Left lung (tissue), 10 donors: ENCODE data around the gene SPOPL. TPM values are rescaled to one million over a fixed set of nuclear protein-coding genes. Genes with fewer than 3 reads are reported as not detected.

Experiments used
- ATAC-seq: fragments of 200-7000 bp; cut with Tn5 transposase; one replicate; pipeline ENCODE4 v1.9.1; 2020; ENCODE audit warnings: moderate library complexity
- DNase-seq, 4 donors: peaks; one replicate each; pipeline ENCODE4 v3.0.0-alpha.2; 2013 to 2020
- H3K27ac ChIP-seq, 2 donors: fragments of 200-600 bp; sonication (generic) in 1 of 2; one replicate each; pipeline versions ENCODE4 v1.5.0 to v1.8.0; 2020 to 2021
- H3K27me3 ChIP-seq, 2 donors: fragments of 200-600 bp; sonication (generic) in 1 of 2; one replicate each; pipeline versions ENCODE4 v1.5.0 to v1.8.0; 2020 to 2021
- H3K36me3 ChIP-seq, 2 donors: fragments of 200-600 bp; sonication (generic) in 1 of 2; one replicate each; pipeline versions ENCODE4 v1.5.0 to v1.8.0; 2020 to 2021
- H3K4me1 ChIP-seq, 2 donors: fragments of 200-600 bp; one replicate each; pipeline ENCODE4 v1.8.0; 2021
- H3K4me3 ChIP-seq, 2 donors: fragments of 200-600 bp; sonication (generic) in 1 of 2; one replicate each; pipeline versions ENCODE4 v1.5.0 to v1.8.0; 2020 to 2021; ENCODE audit warnings: mild to moderate bottlenecking in 1 of 2
- H3K9me3 ChIP-seq, 2 donors: fragments of 200-600 bp; sonication (generic) in 1 of 2; one replicate each; pipeline versions ENCODE4 v1.5.0 to v1.8.0; 2020 to 2021
- CTCF ChIP-seq, 2 donors: fragments of 200-600 bp; sonication (generic) in 1 of 2; IDR thresholded peaks; one replicate each; pipeline versions ENCODE4 v1.5.0 to v1.8.0; 2021; ENCODE audit warnings: antibody characterized with exemption in 2 of 2
- intact Hi-C, 2 donors: fragments of 100-400 bp; cut with DNase I; formaldehyde crosslinking; loops; one replicate each; pipeline versions ENCODE4 v1.11.2 to v1.14.2; 2022
- polyA plus RNA-seq, 6 donors: library from polyadenylated mRNA; unstranded; fragments of 120-200 nt; gene quantifications; one replicate each; pipeline ENCODE4 v1.2.1, GENCODE V29; 2013; ENCODE audit not compliant: insufficient read length in 6 of 6
- total RNA-seq, 2 donors: library from RNA; stranded (reverse); fragmentation: NEBNext Ultra II Directional; extraction: Animal tissue kit (Norgen Biotek cat#: 25700); gene quantifications; one replicate each; pipeline ENCODE4 v1.2.1, GENCODE V29; 2021
- donor health status: DM: no; HTN: yes; CAD: no.
- donor health status: DM: no; HTN: no; CAD: no.

Gene SPOPL
- total and polyA plus RNA-seq, 8 donors, result 23.2 to 32.8 (median 25.8) TPM

- Histone ChIP-seq H3K9me3 (no peaks in the 10 kb centered on the region), H3K27me3 (no peaks in the 10 kb centered on the region), H3K4me3 (no peak overlapping the region), H3K4me1 (no peaks in the 10 kb centered on the region), H3K36me3 (no peaks in the 10 kb centered on the region), H3K27ac (no peak overlapping the region)
- ATAC-seq (no peak), DNase-seq (no peak)
- no peak for TF ChIP-seq CTCF (IDR thresholded peaks at IDR 0.05)
- intact Hi-C loops, result no loop called here
Measured at GRCh38 chr2:138485019-138485418, 16.6 kb upstream of the SPOPL start.

- Histone ChIP-seq H3K27ac (no peak overlapping the region), H3K36me3 (no peaks in the 10 kb centered on the region), H3K27me3 (no peaks in the 10 kb centered on the region), H3K4me1 (no peaks in the 10 kb centered on the region), H3K9me3 (no peaks in the 10 kb centered on the region), H3K4me3 (no peak overlapping the region)
- intact Hi-C loops, result no loop called here
- ATAC-seq, result no peak
- no peak for DNase-seq
- TF ChIP-seq CTCF (IDR thresholded peaks at IDR 0.05), result no peak
Measured at GRCh38 chr2:138486363-138487198, 15.0 kb upstream of the SPOPL start.

- intact Hi-C loops, result no loop called here
- Histone ChIP-seq H3K27ac (no peak overlapping the region), H3K9me3 (no peaks in the 10 kb centered on the region), H3K4me1 (no peaks in the 10 kb centered on the region), H3K27me3 (no peaks in the 10 kb centered on the region), H3K36me3 (no peaks in the 10 kb centered on the region), H3K4me3 (no peak overlapping the region)
- no peak for TF ChIP-seq CTCF (IDR thresholded peaks at IDR 0.05)
- no peak for ATAC-seq
- no peak for DNase-seq
Measured at GRCh38 chr2:138490673-138491494, 10.7 kb upstream of the SPOPL start.

- Histone ChIP-seq H3K36me3 (no peaks in the 10 kb centered on the region), H3K27ac (no peak overlapping the region), H3K27me3 (no peaks in the 10 kb centered on the region), H3K4me3 (no peak overlapping the region), H3K4me1 (no peaks in the 10 kb centered on the region), H3K9me3 (no peaks in the 10 kb centered on the region)
- intact Hi-C loops, result no loop called here
- TF ChIP-seq CTCF (IDR thresholded peaks at IDR 0.05), result no peak
- ATAC-seq (no peak), DNase-seq (no peak)
Measured at GRCh38 chr2:138491495-138491862, 10.1 kb upstream of the SPOPL start.

GRCh38 chr2:138492160-138492559 is 9.4 kb upstream of the SPOPL start:
- no peak overlapping the region for H3K27ac ChIP-seq
- TF ChIP-seq CTCF (IDR thresholded peaks at IDR 0.05), result no peak
- no peaks in the 10 kb centered on the region for H3K9me3 ChIP-seq
- H3K4me3 ChIP-seq, result no peak overlapping the region
- H3K4me1 ChIP-seq, result no peaks in the 10 kb centered on the region
- ATAC-seq (no peak), DNase-seq (no peak)
- H3K36me3 ChIP-seq, result no peaks in the 10 kb centered on the region
- H3K27me3 ChIP-seq, result no peaks in the 10 kb centered on the region
- intact Hi-C loops, result no loop called here
